Glutamatergic neuron (in vitro differentiated cells): Measurements from ENCODE around the gene NAA40. TPM values are rescaled to one million over a fixed set of nuclear protein-coding genes. Genes with fewer than 3 reads are reported as not detected.

Source experiments
- DNase-seq: peaks from one replicate; pipeline ENCODE4 v3.0.0; 2022
- H3K27ac Mint-ChIP-seq: one replicate; pipeline ENCODE4 v1.8.0; 2020; ENCODE audit warnings: mild to moderate bottlenecking, mixed read lengths, inconsistent platforms; ENCODE audit not compliant: unreplicated experiment
- H3K27me3 Mint-ChIP-seq: one replicate; pipeline ENCODE4 v1.8.0; 2020; ENCODE audit warnings: mild to moderate bottlenecking, moderate library complexity, mixed read lengths, inconsistent platforms; ENCODE audit not compliant: unreplicated experiment
- H3K36me3 Mint-ChIP-seq: one replicate; pipeline ENCODE4 v1.8.0; 2020; ENCODE audit warnings: mild to moderate bottlenecking, mixed read lengths, inconsistent platforms; ENCODE audit not compliant: unreplicated experiment
- H3K4me1 Mint-ChIP-seq: one replicate; pipeline ENCODE4 v1.8.0; 2020; ENCODE audit warnings: mild to moderate bottlenecking, low read depth, mixed read lengths, inconsistent platforms; ENCODE audit not compliant: unreplicated experiment
- H3K4me3 Mint-ChIP-seq: one replicate; pipeline ENCODE4 v1.8.0; 2020; ENCODE audit warnings: mild to moderate bottlenecking, mixed read lengths, inconsistent platforms; ENCODE audit not compliant: unreplicated experiment
- H3K9me3 Mint-ChIP-seq: one replicate; pipeline ENCODE4 v1.8.0; 2020; ENCODE audit warnings: mild to moderate bottlenecking, moderate library complexity, mixed read lengths, inconsistent platforms; ENCODE audit not compliant: unreplicated experiment
- CTCF ChIP-seq: fragments of 200-600 bp; sonication (generic); IDR thresholded peaks from one replicate; pipeline ENCODE4 v1.5.0; 2021; ENCODE audit not compliant: partially characterized antibody, unreplicated experiment
- total RNA-seq: library from RNA; stranded (reverse); fragmentation: NEBNext Ultra II Directional; extraction: Animal tissue kit (Norgen Biotek cat#: 25700); gene quantifications from one replicate; pipeline ENCODE4 v1.2.1, GENCODE V29; 2021; ENCODE audit not compliant: unreplicated experiment

NAA40 gene
- total RNA-seq, 1 donor from 2014 or later, result 68.0 TPM

GRCh38 chr11:63905179-63905578, 33.6 kb upstream of the NAA40 start:
- DNase-seq, result no peak
- Mint-ChIP-seq H3K36me3 (peaks cover 6% of the 10 kb centered on the region), H3K4me3 (no peak overlapping the region), H3K9me3 (peaks cover 17% of the 10 kb centered on the region), H3K4me1 (peaks cover 23% of the 10 kb centered on the region), H3K27ac (no peak overlapping the region), H3K27me3 (peaks cover 17% of the 10 kb centered on the region)
- no peak for TF ChIP-seq CTCF

- Mint-ChIP-seq H3K9me3 (peaks cover 18% of the 10 kb centered on the region), H3K4me3 (no peak overlapping the region), H3K27ac (peak overlapping the region; percentile 59), H3K36me3 (peaks cover 6% of the 10 kb centered on the region), H3K4me1 (peaks cover 26% of the 10 kb centered on the region), H3K27me3 (peaks cover 19% of the 10 kb centered on the region)
- no peak for TF ChIP-seq CTCF
- DNase-seq, result no peak
These were observed 32.7 kb upstream of the NAA40 start for GRCh38 chr11:63906087-63906486.

GRCh38 chr11:63906585-63906984, 32.2 kb upstream of the NAA40 start:
- H3K27ac Mint-ChIP-seq, result peak overlapping the region; percentile 55
- H3K27me3 Mint-ChIP-seq, result peaks cover 20% of the 10 kb centered on the region
- peak; percentile 27 for TF ChIP-seq CTCF
- peaks cover 22% of the 10 kb centered on the region for H3K9me3 Mint-ChIP-seq
- DNase-seq, result peak; percentile 58
- no peak overlapping the region for H3K4me3 Mint-ChIP-seq
- H3K36me3 Mint-ChIP-seq, result peaks cover 3% of the 10 kb centered on the region
- peaks cover 26% of the 10 kb centered on the region for H3K4me1 Mint-ChIP-seq

- H3K27me3 Mint-ChIP-seq, result peaks cover 22% of the 10 kb centered on the region
- peak overlapping the region; percentile 73 for H3K27ac Mint-ChIP-seq
- peaks cover 27% of the 10 kb centered on the region for H3K4me1 Mint-ChIP-seq
- no peak for DNase-seq
- no peak for TF ChIP-seq CTCF
- H3K4me3 Mint-ChIP-seq, result no peak overlapping the region
- peaks cover 19% of the 10 kb centered on the region for H3K9me3 Mint-ChIP-seq
- H3K36me3 Mint-ChIP-seq, result no peaks in the 10 kb centered on the region
These were observed 31.7 kb upstream of the NAA40 start for GRCh38 chr11:63907063-63907462.

- Mint-ChIP-seq H3K4me3 (no peak overlapping the region), H3K27ac (peak overlapping the region; percentile 22), H3K4me1 (peaks cover 35% of the 10 kb centered on the region), H3K36me3 (no peaks in the 10 kb centered on the region), H3K9me3 (peaks cover 27% of the 10 kb centered on the region), H3K27me3 (peaks cover 27% of the 10 kb centered on the region)
- no peak for DNase-seq
- TF ChIP-seq CTCF, result no peak
These were observed 30.8 kb upstream of the NAA40 start for GRCh38 chr11:63907808-63908530.
